BE2C (cell line): ENCODE measurements around the gene DTHD1.

Source experiments
- DNase-seq: peaks from one replicate; pipeline ENCODE4 v3.0.0-alpha.2; 2020
- H3K27me3 ChIP-seq: fragments of 250-450 bp; sonication (Bioruptor Pico); 2 replicates; pipeline ENCODE4 v1.5.1; 2020; ENCODE audit warnings: mild to moderate bottlenecking
- H3K36me3 ChIP-seq: fragments of 250-450 bp; sonication (Bioruptor Pico); 2 replicates; pipeline ENCODE4 v1.5.1; 2020; ENCODE audit warnings: mild to moderate bottlenecking
- H3K4me1 ChIP-seq: fragments of 250-450 bp; sonication (Bioruptor Pico); 2 replicates; pipeline ENCODE4 v1.5.1; 2020
- H3K4me3 ChIP-seq: 2 replicates; pipeline ENCODE4 v1.5.1; 2011; ENCODE audit warnings: low read depth, low read length
- H3K9me3 ChIP-seq: fragments of 250-450 bp; sonication (Bioruptor Pico); 2 replicates; pipeline ENCODE4 v1.5.1; 2020
- TF ChIP-seq, protein P1 (sequence below): IDR thresholded peaks from 2 replicates; pipeline ENCODE4 v1.5.1; 2012; ENCODE audit warnings: mild to moderate bottlenecking, low read depth, low read length

DTHD1 gene

DNA sequence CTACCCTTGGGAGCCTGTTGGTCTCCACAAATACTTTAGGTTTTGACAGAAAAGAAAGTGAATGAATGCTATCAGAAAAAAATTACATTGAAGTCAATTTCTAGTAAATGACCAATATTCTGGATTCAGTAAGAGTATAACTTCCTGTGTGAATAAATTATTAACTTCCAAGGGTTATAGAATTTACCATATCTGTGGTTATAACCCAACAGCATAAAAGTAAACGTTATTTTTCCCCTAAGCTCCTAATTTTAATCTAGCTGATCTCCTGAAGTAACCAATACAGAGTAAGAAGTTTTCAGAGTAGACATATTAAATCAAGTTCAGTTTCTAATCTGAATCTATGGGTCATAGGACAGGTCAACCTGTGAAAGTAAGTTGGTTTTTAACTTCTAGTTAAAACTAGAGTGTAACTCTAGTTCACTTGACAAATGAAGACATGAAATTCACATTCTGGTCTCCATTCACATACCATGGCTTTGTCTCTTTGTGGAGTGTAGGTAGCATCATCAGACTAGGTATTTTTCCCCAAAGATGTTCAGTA, 22.8 kb downstream of the DTHD1 start:
- no peaks in the 10 kb centered on the region for H3K9me3 ChIP-seq
- H3K36me3 ChIP-seq = no peaks in the 10 kb centered on the region
- H3K27me3 ChIP-seq = no peaks in the 10 kb centered on the region
- H3K4me3 ChIP-seq = no peak overlapping the region
- TF ChIP-seq, protein P1, sequence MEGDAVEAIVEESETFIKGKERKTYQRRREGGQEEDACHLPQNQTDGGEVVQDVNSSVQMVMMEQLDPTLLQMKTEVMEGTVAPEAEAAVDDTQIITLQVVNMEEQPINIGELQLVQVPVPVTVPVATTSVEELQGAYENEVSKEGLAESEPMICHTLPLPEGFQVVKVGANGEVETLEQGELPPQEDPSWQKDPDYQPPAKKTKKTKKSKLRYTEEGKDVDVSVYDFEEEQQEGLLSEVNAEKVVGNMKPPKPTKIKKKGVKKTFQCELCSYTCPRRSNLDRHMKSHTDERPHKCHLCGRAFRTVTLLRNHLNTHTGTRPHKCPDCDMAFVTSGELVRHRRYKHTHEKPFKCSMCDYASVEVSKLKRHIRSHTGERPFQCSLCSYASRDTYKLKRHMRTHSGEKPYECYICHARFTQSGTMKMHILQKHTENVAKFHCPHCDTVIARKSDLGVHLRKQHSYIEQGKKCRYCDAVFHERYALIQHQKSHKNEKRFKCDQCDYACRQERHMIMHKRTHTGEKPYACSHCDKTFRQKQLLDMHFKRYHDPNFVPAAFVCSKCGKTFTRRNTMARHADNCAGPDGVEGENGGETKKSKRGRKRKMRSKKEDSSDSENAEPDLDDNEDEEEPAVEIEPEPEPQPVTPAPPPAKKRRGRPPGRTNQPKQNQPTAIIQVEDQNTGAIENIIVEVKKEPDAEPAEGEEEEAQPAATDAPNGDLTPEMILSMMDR = no peak
- no peaks in the 10 kb centered on the region for H3K4me1 ChIP-seq
- DNase-seq = no peak

DNA sequence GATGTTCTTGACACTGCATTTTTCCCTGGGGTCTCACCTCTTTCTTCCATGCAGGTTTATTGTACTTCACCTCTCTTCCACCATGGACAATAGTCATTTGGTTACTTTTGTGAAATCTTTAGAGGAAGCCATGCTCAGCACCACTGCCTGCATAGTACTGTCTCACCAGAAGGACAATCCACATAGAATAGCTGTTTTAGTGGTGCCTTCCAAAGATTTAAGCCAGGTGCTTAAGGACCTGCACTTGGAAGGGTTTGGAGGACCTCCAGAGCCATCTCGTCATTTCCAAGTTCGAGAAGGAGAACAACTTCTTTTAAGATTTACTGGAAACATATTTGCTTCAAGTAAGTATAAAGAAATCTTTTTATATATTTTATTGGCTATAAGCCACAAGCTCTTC, 26.7 kb downstream of the DTHD1 start:
- H3K27me3 ChIP-seq = no peaks in the 10 kb centered on the region
- no peak overlapping the region for H3K4me3 ChIP-seq
- TF ChIP-seq, protein P1 = no peak
- DNase-seq = no peak
- H3K36me3 ChIP-seq = no peaks in the 10 kb centered on the region
- no peaks in the 10 kb centered on the region for H3K9me3 ChIP-seq
- H3K4me1 ChIP-seq = no peaks in the 10 kb centered on the region

GRCh38 chr4:36310216-36310615, 28.8 kb downstream of the DTHD1 start:
- DNase-seq = no peak
- no peaks in the 10 kb centered on the region for H3K36me3 ChIP-seq
- no peaks in the 10 kb centered on the region for H3K9me3 ChIP-seq
- H3K4me1 ChIP-seq = no peaks in the 10 kb centered on the region
- no peak overlapping the region for H3K4me3 ChIP-seq
- TF ChIP-seq, protein P1 = no peak
- H3K27me3 ChIP-seq = no peaks in the 10 kb centered on the region

GRCh38 chr4:36310793-36311192, 29.4 kb downstream of the DTHD1 start:
- TF ChIP-seq, protein P1 = no peak

DNA sequence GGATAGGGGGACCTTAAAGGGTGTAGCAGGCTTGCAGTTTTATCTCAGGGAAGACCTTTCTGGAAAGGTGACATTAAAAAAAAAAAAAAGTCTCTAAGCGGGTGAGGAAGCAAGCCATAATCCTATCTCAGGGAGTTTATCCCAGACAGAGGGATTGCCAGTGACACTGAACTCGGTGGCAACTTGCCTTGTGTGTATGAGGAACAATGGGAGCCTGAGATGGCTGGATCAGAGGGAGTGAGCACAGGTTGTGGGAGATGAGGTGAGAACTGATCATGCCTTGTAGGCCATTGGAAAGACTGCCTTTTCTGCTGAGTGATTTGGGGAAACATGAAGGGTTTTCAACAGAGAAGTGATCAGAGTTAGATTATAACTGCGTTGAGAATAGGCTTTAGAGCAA, 31.1 kb downstream of the DTHD1 start:
- TF ChIP-seq, protein P1 = no peak
- Histone ChIP-seq H3K4me3 (no peak overlapping the region), H3K36me3 (no peaks in the 10 kb centered on the region), H3K4me1 (no peaks in the 10 kb centered on the region), H3K27me3 (no peaks in the 10 kb centered on the region), H3K9me3 (no peaks in the 10 kb centered on the region)
- DNase-seq = no peak

More at GRCh38 chr4:36310793-36311192, 29.4 kb downstream of the DTHD1 start:
- no peak overlapping the region for H3K4me3 ChIP-seq
- H3K36me3 ChIP-seq = no peaks in the 10 kb centered on the region
- H3K4me1 ChIP-seq = no peaks in the 10 kb centered on the region
- H3K27me3 ChIP-seq = no peaks in the 10 kb centered on the region
- DNase-seq = no peak
- H3K9me3 ChIP-seq = no peaks in the 10 kb centered on the region

GRCh38 chr4:36313301-36313700, 31.9 kb downstream of the DTHD1 start:
- DNase-seq = no peak
- H3K9me3 ChIP-seq = no peaks in the 10 kb centered on the region
- TF ChIP-seq, protein P1 = no peak
- no peaks in the 10 kb centered on the region for H3K27me3 ChIP-seq
- H3K4me3 ChIP-seq = no peak overlapping the region
- H3K36me3 ChIP-seq = no peaks in the 10 kb centered on the region
- H3K4me1 ChIP-seq = no peaks in the 10 kb centered on the region
